NCI-H128 (cell line): ENCODE results near the gene FRMPD2.

Source experiments
- DNase-seq: peaks from one replicate; lab custom pipeline; 2025; ENCODE audit not compliant: unreplicated experiment; lab: John Stamatoyannopoulos, UW

FRMPD2 gene

GRCh38 chr10:48274636-48275035 is at the start of gene FRMPD2:
TSS of gene FRMPD2 (minus strand) at chr10:48274696. CDS start at chr10:48274567, 129 bp downstream.
- DNase-seq: no peak

- DNase-seq: no peak
Observed at GRCh38 chr10:48322017-48322416, 47.5 kb upstream of the FRMPD2 start.

DNA sequence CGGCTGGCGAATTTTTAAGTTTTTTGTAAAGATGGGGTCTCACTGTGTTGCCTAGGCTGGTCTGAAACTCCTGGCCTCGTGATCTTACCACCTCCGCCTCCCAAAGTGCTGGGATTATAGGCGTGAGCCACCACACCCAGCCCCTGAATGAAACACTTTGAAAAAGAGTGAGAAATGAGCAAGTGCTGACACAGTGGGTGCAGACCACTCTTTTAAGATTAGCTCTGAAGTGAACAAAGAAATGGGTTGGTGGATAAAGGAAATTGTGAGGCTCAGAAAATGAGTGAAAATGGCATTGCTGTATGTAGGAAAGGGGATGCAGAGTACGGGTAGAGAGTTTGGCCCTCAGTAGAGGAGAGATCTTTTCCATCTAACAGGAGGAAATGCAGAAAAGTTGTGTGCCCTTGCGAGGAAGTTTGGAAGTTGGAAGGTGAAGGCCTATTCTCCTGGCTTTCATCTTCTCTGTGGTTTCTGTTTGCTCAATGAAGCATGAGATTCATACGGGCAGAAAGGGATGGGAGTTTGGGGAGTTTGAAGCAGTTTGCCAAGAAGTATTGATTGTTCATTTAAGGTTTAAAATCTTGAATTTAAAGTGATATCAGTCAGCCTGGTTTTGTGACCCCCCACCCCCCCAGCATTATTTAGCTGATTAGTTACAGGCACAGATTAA is 43.0 kb upstream of the FRMPD2 start:
- no peak for DNase-seq

DNA sequence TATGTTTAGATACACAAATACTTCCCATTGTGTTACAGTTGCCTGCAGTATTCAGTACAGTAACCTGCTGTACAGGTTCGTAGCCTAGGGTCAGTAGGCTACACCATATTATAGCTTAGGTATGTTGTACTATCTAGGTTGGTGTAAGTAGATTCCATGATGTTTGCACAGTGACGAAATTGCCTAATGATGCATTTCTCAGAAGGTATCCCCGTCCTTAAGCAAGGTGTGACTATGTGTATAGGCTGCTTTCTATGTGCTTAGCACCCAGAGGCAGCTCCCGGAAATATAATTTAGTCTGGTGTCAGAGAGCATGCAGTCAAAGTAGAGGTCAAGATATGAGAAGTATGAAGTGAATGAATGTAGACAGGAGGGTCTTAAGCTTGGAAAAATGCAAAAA is 41.7 kb upstream of the FRMPD2 start:
- DNase-seq: no peak

DNA sequence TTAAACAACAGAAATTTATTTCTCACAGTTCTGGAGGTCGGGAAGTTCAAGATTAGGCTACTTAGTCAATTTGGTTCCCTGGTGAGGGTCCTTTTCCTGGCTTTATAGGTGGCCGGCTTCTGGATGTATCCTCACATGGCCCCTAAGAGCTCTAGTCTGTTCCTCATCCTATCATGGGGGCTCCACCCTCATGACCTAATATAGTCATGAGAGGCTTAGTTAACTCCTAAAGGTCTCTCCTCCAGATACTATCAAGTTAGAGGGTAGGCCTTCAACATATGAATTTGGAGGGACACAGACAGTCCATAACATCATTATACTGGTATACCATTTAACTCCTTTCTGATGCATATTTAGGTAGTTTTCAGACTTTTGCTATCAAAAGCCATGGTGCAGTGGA is 39.6 kb upstream of the FRMPD2 start:
- no peak for DNase-seq

DNA sequence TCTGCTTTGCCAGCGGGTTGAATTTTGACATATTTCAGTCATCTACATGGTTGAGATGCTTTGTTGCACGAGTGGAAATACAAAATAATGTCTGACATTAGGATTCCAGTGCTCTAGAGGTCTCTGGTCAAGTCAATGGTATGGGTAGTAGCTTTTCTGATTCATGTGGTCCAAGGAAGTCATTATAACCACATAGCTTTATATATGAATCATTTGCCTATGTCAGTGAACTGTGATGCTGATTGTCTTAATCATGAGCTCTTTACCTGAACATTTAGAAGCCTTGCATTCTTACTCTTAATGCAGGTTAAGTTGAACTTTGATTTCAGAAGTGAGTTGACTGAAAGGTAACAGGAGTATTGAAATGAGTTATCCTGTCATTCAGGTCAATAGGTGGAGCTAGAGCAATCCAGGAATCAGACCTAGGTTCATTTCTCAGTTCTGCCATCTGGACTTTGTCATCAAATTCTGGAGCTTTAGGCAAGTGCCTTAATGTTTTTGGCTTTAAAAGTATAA is 35.3 kb upstream of the FRMPD2 start:
- no peak for DNase-seq

DNA sequence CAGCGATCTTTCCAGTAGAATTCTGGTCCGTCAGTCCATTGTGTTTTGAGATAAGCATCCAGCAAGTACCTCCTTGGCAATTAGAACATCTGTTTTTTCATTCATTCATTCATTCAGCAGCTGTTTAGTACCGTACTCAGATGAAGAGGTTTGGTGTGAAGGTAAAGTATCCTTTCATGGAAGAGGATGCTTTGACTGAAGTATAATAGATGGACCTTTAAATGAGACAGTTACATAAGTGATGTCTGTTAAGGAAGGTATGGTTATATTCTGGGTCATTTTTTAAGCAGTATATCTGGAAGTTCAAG is 33.2 kb upstream of the FRMPD2 start:
- DNase-seq: no peak

GRCh38 chr10:48306870-48307710 is 32.6 kb upstream of the FRMPD2 start:
- DNase-seq: no peak

DNA sequence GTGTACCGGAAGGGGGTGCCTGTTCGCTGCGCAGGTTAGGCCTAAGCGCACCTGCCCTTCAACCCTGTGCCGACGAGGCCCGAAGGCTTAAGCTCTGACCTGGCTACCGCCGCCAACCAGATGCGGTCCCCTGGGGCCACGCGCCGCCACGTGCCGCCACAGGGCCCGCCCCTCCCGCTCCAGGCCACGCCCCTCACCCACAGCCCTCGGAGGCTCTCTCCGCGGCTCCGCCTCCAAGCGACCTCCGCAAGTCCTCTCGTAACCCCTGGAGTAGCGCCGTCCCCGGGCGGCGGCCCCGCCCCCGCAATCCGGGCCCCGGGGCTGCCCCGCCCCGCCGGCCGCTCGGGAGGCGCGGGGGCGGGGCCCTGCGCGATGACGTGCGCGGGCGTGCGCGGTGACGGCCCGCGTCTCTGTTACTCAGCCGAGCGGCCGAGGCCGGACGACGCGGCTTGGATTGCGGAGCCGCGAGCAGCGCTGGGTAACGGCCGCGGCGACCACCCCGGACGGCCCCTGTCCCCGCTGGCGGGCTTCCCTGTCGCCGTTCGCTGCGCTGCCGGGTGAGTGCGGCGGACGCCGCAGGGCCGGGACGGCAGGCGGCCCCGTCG is 31.9 kb upstream of the FRMPD2 start, which contains the start of gene MAPK8:
TSS of gene MAPK8 (plus strand) at position 413 of the 605 bp plus-strand sequence. CDS start 94,984 bp downstream, outside the sequence.
- DNase-seq: peak; percentile 77

DNA sequence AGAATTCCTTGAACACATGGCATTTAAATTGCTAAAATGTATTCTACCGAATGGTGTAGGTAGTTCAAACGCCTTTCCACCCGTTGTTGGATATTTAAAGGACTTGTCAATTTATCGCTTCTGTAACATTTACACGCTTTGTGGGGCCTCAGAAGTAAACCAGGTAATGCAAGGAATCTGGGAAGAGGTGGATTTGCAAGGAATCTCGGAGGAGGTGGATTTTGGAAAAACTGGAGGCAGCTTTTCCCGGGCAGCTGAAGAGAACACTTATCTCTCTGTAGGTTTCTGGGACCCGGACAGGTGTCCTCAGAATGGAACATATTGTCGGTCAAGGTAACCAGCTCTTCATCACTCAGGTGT is 31.4 kb upstream of the FRMPD2 start:
- DNase-seq: no peak

DNA sequence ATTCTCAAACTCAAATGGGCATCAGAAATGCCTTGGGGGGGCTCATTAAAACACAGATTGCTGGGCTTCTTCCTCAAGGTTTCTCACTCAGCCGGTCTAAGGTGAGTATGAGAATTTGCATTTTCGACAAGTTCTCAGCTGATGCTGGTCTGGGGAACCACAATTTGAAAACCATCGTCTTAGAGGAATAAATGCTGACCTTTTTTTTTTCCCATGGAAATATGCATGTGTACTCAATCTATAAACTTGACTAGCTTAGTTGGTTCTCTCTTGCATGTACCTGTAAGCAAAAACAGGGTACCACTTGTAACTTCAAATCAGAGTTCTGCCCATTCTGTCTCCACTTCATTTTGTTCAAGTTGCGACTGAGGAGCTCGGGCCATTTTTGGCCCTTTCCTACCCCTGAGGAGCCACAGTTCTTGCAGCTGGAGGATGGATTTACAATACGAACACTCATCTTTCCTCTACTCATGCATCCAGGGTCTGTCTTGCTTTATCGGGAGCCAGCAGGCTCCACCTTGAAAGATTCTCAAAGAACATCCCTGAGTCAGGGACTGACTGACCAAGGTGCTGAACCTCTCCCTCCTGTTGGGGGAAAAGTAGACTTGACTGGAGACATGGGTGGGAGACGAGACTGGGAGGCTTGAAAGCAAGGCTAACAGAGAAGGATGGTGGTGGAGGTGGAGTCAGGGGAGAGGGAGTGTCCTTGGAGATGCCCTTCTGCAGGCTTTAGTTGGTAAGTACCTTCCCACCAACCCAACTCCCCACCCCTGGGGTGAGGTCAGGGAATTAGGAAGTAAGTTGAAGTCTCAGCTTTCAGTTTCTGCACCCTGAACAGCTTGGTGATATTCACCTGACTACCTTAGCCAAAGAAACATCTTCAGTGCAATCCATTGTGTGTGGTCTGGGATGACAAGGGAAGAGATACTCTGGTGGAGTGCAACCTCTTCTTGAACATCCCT is 28.3 kb upstream of the FRMPD2 start:
- DNase-seq: no peak

GRCh38 chr10:48300556-48300955 is 26.1 kb upstream of the FRMPD2 start:
- DNase-seq: no peak

DNA sequence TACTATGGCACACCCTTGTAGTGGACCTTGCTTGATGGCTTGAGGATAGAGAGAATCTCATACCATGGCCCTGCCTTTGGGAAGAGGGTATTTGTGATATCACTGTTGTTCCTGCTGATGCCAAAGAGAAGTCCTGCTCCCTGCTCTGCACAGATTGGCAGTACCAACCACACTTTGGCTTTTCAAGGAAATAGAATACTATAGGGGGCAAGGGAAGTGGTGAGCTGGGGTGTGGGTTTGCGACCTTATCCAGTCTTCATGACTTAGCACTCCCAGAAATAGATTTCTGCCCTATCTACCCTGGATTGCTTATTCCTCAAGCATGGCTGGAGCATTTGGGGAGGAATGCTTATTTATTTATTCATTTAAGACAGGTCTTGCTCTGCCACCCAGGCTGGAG is 25.2 kb upstream of the FRMPD2 start:
- no peak for DNase-seq

DNA sequence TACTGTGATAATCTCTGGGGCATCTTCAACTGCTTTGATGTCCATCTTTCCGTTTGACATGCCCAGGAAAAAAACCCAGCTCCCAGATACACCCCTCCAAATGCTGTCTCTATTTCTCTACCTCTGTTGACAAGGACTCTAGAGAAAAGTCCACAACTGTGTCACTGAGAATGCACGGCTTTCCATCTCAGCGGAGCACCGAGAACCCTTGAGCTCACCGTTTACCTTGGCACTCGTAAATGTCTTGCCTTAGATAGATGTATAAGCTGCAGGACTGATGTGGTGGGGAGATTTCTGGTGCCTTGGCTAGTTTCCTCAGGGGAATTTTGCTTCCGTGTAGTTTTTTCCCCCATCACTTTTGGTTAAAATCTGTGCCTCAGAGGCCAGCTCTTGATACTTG is 24.6 kb upstream of the FRMPD2 start:
- no peak for DNase-seq

- no peak for DNase-seq
Observed at GRCh38 chr10:48296576-48297098, 22.1 kb upstream of the FRMPD2 start.

GRCh38 chr10:48294431-48294830 is 19.9 kb upstream of the FRMPD2 start:
- no peak for DNase-seq

- DNase-seq: no peak
Observed at GRCh38 chr10:48292616-48293015, 18.1 kb upstream of the FRMPD2 start.

GRCh38 chr10:48291190-48291589 is 16.7 kb upstream of the FRMPD2 start:
- no peak for DNase-seq

- no peak for DNase-seq
Observed at GRCh38 chr10:48290286-48290685, 15.8 kb upstream of the FRMPD2 start.

DNA sequence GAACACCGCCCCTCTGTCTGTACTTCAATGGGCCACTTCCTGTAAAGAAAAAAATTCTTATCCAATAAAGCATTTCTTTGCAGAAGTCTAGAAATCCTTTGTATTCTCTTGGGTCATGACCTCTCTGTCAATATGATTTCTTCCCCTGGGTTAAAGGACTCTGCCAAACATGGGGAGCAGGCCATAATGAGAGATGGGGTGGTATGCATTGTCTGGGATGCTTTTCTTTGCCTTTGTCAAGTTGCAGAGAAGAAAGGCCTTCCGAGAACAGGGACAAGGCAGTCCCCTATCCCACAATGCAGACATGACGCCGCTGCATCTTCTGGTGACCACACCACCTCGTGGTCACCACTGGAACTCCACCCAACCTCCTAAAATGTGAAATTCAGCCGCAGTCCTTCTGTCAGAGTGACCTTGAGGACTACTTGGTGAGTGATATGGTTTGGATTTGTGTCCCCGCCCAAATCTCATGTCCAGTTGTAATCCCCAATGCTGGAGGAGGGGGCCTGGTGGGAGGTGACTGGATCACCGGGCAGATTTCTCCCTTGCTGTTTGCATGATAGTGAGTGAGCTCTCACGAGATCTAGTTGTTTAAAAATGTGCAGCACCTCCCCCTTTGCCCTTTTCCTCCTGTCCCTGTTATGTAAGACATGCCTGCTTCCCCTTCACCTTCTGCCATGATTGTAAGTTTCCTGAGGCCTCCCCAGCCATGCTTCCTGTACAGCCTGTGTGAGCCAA is 15.2 kb upstream of the FRMPD2 start:
- peak; percentile 1 for DNase-seq
